Hippocampal formation (tissue), 2 donors: ENCODE measurements around the gene PPP6R3.
"Not testable (repeated sequence)": the region's sequence is repeated elsewhere in the genome, so short reads cannot be mapped to it uniquely, and the experiment has no call there.

Source experiments
- DNase-seq, 2 donors: peaks; one replicate each; lab custom pipeline; 2025; lab: John Stamatoyannopoulos, UW

The PPP6R3 gene

GRCh38 chr11:68434159-68434558 is 26.4 kb upstream of the PPP6R3 start:
- DNase-seq: not testable (repeated sequence)

GRCh38 chr11:68436162-68436888 is 24.2 kb upstream of the PPP6R3 start:
- no peak for DNase-seq

- DNase-seq: no peak
Measured at GRCh38 chr11:68436985-68437926, 23.3 kb upstream of the PPP6R3 start.

DNA sequence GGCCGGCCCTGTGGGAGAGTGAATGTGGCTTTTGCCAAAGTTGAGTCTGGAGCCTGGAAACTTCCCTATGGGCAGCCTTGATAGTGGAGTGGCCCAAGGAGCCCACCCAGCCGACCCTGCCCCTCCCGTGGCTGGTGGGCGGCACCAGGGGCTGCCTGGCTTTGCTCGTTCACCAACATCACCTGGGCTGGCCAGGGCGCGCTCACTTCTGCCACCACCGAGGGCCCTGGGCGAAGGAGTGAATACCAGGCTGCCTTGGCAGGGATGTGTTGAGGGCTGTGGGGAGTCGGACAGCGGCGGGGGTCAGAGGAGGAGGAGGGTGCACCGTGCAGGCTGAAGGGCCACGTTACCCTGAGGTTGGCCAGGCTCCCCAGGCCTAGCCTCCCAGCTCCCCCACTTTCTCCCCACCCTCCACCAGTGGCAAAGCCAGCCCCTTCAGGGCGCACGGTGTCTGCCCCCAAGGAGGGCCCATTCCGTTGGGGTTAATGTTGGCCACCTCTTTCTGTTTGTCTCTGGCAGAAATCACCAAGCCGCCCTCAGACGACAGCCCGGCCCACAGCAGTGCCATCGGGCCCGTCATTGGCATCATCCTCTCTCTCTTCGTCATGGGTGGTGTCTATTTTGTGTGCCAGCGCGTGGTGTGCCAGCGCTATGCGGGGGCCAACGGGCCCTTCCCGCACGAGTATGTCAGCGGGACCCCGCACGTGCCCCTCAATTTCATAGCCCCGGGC is 22.5 kb upstream of the PPP6R3 start:
- DNase-seq: no peak

GRCh38 chr11:68438658-68439259 is 21.8 kb upstream of the PPP6R3 start:
- no peak for DNase-seq

- DNase-seq: no peak
Measured at GRCh38 chr11:68439355-68440065, 21.0 kb upstream of the PPP6R3 start.

GRCh38 chr11:68440224-68440623 is 20.3 kb upstream of the PPP6R3 start:
- DNase-seq: no peak

DNA sequence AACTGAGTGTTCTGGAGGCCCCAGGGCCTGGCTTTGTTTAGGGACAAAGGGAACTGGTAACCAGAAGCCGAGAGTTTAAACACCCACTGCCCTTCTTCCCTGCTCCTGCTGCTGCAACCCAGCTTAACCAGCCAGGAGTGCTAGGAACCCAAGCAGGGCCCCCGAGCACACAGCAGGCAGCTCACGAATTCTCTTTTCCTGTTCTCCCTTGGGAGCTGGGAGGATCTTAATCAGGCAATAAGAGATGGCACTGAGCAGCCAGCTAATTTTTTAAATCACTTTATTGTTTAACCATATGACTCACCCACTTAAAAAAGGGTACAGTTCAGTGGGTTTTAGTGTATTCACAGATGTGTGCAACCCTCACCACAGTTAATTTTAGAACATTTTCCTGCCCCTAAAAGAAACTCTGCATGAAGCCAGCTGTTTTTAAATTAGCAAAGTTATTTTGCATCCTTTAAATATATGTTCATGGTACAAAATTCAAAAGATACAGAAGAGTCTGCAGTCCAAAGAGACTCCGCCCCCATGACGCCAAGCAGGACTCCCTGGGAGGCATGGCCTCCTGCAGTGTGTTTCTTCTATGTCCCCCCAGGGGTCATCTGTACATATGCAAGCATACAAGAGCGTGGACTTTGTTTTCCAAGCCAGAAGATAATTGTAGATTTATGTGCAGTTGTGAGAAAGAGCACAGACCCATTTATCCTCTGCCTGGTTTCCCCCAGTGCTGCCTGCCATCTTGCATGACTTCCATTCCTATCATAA is 18.9 kb upstream of the PPP6R3 start:
- no peak for DNase-seq

GRCh38 chr11:68442433-68442832 is 18.1 kb upstream of the PPP6R3 start:
- DNase-seq: no peak

DNA sequence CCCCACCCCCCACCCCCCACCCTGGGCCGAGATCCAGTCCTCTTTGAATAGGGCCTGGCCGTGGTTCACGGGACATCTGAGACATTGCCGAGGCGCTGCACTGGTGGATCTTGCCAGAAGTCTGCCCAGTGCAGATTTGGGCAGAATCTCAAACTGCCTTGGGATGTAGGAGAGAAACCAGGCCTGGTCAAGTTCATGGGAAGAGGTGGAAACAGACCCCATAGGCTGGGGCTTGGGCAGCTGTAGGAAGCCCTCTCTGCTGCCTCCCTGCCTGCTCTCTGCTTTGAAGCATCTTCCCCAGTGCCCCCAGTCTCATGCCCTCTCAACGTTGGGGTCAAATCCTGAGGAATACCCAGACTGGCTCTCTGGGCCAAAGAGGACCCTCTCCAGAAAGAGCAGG is 16.0 kb upstream of the PPP6R3 start:
- DNase-seq: no peak

- no peak for DNase-seq
Measured at GRCh38 chr11:68445531-68446035, 15.0 kb upstream of the PPP6R3 start.

- DNase-seq: no peak
Measured at GRCh38 chr11:68446046-68446725, 14.4 kb upstream of the PPP6R3 start.

GRCh38 chr11:68447015-68447801 is 13.3 kb upstream of the PPP6R3 start:
- peak; percentile 36 to 53 for DNase-seq

GRCh38 chr11:68447914-68448313 is 12.6 kb upstream of the PPP6R3 start:
- DNase-seq: not testable (repeated sequence)

DNA sequence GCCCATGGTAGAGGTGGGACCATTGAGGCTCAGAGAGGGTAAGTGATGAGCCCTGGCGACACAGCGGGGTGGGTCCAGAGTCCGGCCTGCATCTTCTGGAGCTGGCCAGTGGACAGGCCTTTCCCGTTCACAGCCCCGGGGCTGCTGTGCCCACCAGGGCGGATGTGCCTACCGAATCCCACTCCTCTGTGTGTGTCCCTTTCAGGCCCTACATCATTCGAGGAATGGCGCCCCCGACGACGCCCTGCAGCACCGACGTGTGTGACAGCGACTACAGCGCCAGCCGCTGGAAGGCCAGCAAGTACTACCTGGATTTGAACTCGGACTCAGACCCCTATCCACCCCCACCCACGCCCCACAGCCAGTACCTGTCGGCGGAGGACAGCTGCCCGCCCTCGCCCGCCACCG is 11.9 kb upstream of the PPP6R3 start:
- DNase-seq: no peak

- no peak for DNase-seq
Measured at GRCh38 chr11:68449951-68450350, 10.6 kb upstream of the PPP6R3 start.

DNA sequence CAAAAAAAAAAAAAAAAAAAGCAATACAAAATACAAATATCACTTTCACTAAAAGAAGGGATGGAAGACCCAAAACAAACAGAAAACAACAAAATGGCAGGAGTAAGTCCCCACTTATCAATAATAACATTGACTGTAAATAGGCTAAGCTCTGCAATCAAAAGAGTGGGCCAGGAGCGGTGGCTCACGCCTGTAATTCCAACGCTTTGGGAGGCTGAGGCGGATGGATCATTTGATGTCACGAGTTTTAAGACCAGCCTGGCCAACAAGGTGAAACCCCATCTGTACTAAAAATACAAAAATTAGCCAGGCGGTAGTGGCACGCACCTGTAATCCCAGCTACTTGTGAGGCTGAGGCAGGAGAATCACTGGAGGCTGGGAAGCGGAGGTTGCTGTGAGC is 9.8 kb upstream of the PPP6R3 start:
- no peak for DNase-seq

DNA sequence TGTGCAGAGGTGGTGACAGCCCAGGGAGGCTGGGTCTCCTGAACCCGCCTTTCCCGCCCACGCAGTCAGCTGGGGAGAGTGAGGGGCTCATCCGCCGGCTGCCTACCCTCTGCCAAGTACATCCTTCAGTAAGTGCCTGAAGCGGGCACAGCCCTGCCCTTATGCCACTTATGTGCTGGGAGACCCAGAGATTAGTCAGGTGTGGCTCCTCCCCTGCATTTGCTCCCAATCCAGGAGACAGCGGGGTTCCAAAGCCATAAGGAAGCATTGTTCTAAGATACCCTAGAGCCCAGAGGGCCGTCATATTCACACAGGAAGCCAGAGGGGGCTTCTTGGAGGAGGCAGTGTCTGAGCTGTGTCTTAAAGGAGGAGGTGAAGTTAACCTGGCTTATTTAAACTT is 5.8 kb upstream of the PPP6R3 start:
- DNase-seq: no peak

GRCh38 chr11:68455485-68455884 is 5.1 kb upstream of the PPP6R3 start:
- DNase-seq: no peak
